Ishikawa (cell line): ENCODE data around the gene WDSUB1.

ENCODE experiments used
- CEBPB ChIP-seq: IDR thresholded peaks from 2 replicates; pipeline ENCODE4 v1.6.1; 2012
- CREB1 ChIP-seq: IDR thresholded peaks from 2 replicates; pipeline ENCODE4 v1.6.1; 2012; ENCODE audit warnings: low read depth
- EGR1 ChIP-seq: IDR thresholded peaks from 2 replicates; pipeline ENCODE4 v1.6.1; 2012
- EP300 ChIP-seq: IDR thresholded peaks from 2 replicates; pipeline ENCODE4 v1.6.1; 2012; ENCODE audit warnings: borderline replicate concordance
- NFIC ChIP-seq: IDR thresholded peaks from 2 replicates; pipeline ENCODE4 v1.6.1; 2012
- RAD21 ChIP-seq: IDR thresholded peaks from 2 replicates; pipeline ENCODE4 v1.6.1; 2012; ENCODE audit warnings: low read depth
- REST ChIP-seq: IDR thresholded peaks from 2 replicates; pipeline ENCODE4 v1.6.1; 2012; ENCODE audit warnings: low read depth, mild to moderate bottlenecking
- TAF1 ChIP-seq: IDR thresholded peaks from 2 replicates; pipeline ENCODE4 v1.6.1; 2012; ENCODE audit warnings: low read depth, mild to moderate bottlenecking
- TCF12 ChIP-seq: IDR thresholded peaks from 2 replicates; pipeline ENCODE4 v1.6.1; 2012; ENCODE audit warnings: low read depth
- USF1 ChIP-seq: IDR thresholded peaks from 2 replicates; pipeline ENCODE4 v1.6.1; 2012

DNA sequence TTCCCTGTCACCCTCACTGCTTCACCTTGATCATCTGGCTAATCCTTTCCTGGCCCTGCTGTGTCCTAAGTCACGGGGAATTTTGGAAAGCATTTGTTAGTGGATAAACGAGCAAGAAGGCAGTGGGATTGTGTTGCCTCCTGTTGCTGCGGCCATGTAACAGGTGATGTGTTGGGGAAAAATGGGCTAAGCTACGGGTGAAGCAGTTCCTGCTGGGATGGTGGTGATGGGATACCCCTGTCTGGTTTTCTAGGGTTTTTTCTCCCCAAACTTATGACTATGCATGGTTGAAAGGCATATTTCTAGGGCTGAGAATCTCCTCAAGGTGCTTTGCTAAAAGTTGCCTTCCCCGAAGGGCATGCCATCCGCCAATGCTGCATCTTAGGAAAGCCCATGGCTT, 68.1 kb downstream of the WDSUB1 start:
- TF ChIP-seq RAD21 (no peak), CEBPB (no peak), CREB1 (no peak), NFIC (no peak), REST (no peak), TCF12 (no peak), USF1 (no peak), EP300 (no peak), TAF1 (no peak), EGR1 (no peak)
